MV-4-11 (cell line): ENCODE measurements around the gene CLEC4M.
"Not testable (repeated sequence)": the region's sequence is repeated elsewhere in the genome, so short reads cannot be mapped to it uniquely, and the experiment has no call there.

ENCODE experiments used
- DNase-seq: peaks from one replicate; lab custom pipeline; 2025; lab: John Stamatoyannopoulos, UW

The CLEC4M gene

GRCh38 chr19:7811989-7812388 is 48.9 kb downstream of the CLEC4M start:
- DNase-seq = no peak

- no peak for DNase-seq
Observed at GRCh38 chr19:7815325-7815724, 52.3 kb downstream of the CLEC4M start.

- DNase-seq = not testable (repeated sequence)
Observed at GRCh38 chr19:7816040-7816439, 53.0 kb downstream of the CLEC4M start.

DNA sequence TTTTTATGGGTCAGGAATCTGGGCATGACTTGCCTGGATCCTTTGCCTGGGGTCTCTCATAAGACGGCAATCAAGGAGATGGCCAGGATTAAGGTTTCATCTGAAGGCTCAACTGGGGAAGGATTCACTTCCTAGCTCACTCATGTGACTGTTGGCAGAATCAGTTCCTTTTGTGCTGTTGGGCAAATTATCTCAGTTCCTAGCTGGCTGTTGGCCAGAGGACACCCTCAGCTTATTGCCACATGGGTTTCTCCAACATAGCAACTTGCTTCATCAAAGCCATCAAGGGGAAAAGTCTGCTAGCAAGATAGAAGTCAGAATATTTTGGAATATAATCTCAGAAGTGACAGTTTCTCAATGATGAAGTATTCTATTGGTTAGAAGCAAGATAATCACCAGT is 54.8 kb downstream of the CLEC4M start:
- DNase-seq = peak; percentile 97

GRCh38 chr19:7818806-7819205 is 55.8 kb downstream of the CLEC4M start:
- no peak for DNase-seq
